Activated T-cell treated with anti-CD3 and anti-CD28 coated beads, Interleukin-2, amount 50 U/mL, for 48 hours (primary cell): ENCODE measurements around the gene CTNNA1.
"Not testable (repeated sequence)": the region's sequence is repeated elsewhere in the genome, so short reads cannot be mapped to it uniquely, and the experiment has no call there.

Experiments
- DNase-seq, 2 experiments: peaks; one replicate each; pipeline ENCODE4 v3.0.0-alpha.2; 2020

The CTNNA1 gene

DNA sequence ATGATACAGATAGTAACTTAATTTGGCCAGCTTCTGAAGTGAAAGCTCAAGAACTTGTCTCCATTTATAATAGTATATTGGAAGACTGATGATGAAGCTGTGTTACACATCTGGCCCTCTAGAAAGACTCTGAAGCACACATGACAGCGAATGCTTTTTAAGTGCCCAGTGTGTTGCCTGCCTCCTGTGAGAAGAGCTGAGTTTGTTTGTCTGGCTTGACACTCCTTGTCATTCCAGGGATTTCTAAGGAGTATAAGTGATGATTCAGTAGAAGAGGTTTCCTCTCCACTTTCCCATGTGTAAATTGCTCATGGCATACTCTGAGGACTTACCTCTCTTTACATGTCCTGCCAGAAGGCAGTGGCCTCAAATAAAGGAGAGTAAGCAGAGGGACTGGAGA is 152.3 kb downstream of the CTNNA1 start:
- no peak for DNase-seq

DNA sequence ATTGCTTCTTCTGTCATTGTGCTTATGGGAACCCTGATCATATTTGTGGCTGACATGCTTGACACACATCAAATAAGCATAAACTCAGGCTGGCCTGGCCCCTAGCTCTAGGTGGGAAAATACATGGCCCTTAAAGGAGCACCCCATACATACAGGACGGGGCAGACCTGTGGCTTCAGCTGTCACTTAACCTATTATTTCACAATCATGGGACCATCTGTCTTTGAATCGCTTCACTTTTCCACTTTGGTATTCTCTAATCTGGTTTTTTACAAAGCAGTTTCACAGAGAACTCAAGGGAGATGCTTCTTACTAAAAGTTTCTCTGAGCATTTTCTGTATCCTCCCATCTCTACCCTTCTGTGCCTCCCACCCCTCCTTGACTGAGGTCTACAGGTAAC is 156.5 kb downstream of the CTNNA1 start:
- DNase-seq, result no peak

DNA sequence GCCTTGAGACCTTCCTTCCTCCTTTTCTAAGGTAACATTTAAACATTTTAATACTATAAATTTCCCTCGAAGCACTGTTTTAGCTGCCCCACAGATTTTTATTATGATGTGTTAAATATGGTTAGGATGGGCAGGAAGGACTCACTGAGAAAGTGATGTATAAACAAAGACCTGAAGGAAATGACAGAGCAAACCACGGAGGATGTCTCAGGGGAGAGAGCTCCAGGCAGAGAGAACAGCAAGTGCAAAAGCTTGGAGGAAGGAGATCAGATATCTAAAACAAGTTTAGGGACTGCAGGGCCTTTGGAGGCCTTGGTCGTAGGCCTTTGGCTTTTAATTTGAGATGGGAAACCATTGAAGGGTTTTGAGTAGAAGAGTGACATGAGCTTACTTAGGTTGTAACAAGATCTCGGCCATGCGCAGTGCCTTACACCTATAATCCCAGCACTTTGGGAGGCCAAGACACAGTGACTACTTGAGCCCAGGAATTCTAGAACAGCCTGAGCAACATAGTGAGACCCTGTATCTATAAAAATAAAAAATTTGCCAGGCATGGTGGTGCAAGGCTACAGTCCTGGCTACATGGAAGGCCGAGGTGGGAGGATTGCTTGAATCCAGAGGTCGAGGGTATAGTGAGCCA is 157.4 kb downstream of the CTNNA1 start:
- DNase-seq, result no peak

DNA sequence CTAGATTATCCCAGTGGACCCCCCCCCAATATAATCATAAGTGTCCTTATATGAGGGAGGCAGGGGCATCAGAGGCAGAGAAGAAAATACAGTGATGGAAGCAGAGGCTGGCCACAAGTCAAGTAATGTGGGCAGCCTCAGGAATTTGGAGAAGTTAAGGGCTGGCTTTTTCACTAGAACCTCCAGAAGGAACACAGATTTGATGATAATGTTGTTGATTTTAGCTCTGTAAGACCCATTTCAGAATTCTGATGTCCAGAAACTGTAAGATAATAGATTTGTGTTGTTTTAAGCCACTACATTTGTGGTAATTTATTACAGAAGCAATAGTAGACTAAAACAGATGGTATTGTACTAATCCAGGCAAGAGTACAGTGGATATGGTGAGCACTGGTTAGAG is 158.2 kb downstream of the CTNNA1 start:
- no peak for DNase-seq

DNA sequence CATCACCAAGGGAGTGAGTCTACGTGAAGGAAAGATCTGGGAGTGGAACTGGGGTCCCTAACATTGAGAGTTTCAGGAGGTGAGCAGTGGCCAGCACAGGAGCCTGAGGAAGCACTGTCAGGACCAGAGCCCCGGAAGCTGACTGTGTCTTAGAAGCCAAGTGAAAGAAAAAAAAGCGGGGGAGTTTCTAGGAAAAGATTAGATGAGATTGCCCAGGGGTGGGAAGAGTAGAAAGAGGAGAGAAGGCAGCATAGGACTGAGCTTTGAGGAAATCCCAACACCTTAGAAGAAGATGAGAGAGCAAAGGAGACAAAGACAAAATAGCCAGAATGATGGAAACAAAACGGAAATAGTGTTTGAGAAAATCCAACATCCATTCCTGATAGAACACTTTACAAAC is 158.9 kb downstream of the CTNNA1 start:
- DNase-seq, result no peak

DNA sequence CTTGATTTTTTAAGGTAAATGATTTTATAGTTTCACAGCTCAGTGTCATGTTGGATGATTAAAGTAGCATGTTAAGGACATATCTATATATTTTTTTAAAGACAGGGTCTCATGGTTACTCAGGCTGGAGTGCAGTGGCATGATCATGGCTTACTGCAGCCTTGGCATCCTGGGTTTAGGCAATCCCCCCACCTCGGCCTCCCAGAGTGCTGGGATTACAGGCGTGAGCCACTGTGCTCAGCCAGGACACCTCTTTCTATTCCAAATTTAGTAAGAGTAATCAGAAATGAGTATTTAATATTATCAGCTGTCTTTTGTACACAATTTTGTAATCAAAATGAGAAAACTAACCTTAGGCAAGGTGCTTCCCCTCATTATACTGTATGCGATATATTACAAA is 160.5 kb downstream of the CTNNA1 start:
- no peak for DNase-seq

DNA sequence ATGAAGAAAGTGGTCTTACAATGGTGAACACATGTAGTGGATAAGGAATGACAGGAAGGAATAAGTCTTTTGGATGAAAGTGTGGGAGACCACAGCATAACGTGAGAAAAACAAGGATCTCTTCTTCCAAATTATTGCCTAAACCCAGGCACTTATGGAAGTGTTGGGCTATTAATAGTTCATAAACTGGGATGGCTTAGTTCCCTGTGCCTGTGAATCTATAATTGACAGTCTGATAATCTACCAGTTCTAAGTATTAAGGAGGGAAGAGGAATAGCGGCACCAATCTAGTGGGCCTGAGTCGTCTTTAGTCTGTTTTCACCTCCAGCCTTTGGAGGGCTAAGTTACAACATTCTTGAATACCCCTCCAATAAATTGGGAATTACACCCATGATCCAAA is 161.1 kb downstream of the CTNNA1 start:
- DNase-seq, result no peak

DNA sequence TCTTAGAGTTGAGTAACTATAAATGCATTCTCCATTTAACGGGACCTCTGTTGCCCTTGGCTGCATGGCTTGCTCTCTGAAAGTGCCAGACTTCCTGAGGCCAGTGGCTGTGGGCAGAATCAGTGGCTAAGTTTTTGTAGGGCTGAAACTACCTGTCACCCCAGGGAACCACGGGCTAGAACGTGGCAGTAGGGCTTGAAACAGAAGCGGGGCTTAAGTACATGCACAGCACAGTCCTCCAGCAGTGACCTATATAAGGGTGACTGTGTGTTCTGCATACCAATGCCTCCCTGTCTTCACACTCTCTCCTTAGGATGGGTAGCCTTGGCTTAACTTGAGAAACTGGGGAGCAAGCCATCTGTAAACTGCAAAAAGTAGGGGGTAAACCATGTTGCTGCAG is 165.5 kb downstream of the CTNNA1 start:
- no peak for DNase-seq

DNA sequence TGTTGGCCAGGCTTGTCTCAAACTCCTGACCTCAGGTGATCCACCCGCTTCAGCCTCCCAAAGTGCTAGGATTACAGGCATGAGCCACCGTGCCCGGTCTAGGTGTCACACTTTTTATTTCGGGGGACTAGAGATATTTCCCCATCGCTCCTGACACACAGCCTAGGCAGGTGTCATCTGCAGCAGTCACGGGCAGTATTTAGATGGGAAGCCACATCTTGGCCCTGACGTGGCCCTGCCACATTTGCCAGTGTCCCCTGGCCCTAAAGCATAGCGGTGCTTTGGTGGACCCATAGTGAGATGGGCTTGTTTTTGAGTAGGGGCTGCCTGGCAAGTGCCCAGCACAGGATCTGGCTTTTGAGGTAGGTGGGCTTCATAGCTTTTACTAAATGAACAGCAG is 167.0 kb downstream of the CTNNA1 start:
- DNase-seq, result no peak

DNA sequence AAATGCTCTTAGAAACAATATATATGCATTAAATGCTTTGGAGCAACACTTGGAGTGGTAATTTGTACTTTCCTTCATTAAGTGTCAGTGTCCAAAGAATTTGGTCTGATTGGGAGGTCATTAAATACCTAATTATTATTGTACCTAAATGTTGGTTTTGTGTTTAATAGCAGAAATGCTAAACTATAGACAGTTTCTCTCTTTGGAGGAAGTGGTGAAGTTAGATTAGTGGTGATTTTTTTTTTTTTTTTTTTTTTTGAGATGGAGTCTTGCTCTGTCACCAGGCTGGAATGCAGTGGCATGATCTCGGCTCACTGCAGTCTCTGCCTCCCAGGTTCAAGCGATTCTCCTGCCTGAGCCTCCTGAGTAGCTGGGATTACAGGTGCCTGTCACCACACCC is 168.1 kb downstream of the CTNNA1 start:
- DNase-seq, result not testable (repeated sequence)

DNA sequence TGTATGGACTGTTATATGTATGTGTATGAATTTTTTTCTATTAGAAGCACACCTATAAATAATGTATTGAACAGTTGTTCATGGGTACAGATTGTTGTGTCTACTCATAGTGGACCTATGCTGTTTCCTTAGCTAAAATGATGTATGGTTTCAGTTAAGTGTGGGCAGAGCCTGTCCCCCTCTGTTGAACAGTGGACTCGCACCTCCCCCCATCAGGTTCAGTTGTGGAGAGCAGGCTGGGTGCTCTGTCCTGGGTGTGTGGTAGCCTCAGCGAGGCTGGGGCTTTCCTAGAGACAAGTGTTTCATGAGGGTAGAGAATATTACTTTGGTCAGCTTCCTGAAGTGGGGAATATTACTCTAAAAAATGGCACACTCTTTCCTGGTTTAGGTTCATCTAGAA is 169.3 kb downstream of the CTNNA1 start:
- no peak for DNase-seq

DNA sequence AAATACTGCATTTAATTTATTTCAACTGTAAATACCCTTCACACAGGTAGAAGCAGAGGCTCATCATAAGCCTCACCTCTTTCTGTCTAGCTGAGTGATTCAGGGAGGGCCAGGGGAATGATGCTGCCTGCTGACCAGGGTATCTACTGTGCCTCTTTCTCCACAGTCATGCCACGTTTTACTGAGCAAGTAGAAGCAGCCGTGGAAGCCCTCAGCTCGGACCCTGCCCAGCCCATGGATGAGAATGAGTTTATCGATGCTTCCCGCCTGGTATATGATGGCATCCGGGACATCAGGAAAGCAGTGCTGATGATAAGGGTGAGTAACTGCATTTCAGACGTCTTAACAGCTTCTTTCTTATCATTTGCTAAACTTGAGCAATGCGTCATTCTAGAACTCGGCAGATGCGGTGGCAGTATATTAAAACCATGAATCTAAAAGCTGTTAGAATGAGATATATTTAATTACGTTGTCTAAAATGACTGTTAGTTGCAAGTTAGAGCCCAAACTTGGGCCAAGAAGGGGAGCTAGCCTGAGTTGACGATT is 171.9 kb downstream of the CTNNA1 start:
- no peak for DNase-seq

DNA sequence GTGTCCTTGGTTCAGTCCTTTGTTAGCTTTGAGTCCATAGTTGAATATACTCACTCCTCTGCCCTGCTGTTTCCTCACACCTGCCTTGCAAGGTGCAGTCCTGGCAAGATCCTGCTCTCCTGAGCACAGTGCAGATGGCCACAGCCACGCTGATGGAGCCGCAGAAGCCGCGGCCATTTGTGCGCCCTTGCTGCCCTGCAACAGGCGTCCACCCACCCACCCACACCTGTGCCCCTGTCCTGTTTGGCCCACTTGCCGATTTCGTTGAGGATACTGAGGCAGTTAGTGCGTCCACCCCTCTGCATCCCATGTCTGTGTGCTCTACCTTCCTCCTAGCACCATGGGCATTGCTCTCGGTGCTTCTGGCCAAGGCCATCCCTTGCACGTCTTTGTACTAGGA is 173.0 kb downstream of the CTNNA1 start:
- no peak for DNase-seq

DNA sequence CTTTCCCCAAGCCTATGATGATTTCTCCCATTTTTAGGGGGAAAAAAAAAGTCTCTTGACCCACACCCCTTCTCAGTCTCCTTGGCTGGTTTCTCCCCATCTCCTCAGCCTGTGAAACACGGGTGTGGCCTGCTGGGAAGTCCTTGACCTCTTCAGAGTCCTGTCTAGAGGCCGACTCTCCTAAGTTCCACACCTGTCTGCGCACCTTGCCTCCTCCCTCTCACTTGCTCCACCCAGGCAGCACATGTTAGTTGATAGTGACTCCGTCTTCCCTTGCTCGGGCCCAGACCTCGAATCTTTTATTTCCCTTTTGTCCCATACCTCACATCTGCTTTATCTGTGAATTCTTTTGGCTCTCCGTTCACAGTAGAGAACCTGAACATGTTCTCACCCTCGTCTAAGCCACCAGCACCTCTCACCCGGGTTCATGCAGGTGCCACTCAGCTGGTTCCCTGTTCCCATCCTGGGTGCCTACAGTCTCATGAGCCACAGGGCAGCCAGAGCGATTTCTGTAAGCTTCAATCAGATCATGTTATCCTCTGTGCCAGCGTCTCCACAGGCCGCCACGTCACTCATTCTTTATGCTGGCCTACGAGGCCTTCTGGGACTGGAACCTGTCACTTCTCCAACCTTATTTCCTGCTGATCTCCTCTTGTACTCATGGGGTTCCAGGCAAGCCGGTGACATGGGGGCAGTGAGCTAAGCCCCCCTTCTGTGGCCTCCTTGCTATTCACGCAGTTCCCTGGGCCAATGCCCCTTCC is 173.6 kb downstream of the CTNNA1 start:
- no peak for DNase-seq

DNA sequence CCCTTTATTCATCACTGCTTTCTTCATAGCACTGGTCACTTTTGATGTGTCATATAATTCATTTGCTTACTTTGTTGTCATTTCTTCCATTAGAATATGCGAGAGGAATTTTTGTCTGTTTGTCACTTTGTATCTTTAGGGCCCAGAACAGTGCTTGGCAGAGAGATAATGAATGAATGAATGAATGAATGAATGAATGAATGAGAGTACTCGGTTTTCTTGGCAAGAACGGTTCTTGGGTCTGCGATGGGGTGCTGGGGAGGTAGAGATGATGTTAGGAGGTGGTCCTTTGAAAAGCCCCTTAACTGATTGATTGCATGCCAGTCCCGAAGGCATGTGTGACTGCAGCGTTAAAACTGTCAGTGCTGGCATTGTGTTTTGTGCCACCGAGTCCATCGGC is 174.3 kb downstream of the CTNNA1 start:
- no peak for DNase-seq

DNA sequence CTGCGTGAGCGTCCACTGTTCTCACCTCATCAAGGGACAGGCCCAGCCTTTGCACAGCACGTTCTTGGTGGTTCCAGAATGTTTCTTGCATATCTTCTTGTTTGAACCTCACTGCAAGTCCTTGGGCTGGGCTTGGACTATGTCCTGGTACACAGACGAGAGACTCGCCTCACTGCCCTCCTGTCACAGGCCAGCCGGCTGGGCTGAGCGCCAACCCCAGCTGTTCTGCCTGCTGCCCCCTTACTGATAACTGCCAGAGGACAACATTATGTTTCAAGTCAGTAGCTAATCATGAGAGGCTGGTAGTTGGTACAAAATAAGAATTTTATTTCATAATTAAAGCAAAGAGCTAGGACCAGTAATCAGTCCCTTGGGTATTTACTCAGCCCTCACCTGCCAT is 174.8 kb downstream of the CTNNA1 start:
- DNase-seq, result no peak

DNA sequence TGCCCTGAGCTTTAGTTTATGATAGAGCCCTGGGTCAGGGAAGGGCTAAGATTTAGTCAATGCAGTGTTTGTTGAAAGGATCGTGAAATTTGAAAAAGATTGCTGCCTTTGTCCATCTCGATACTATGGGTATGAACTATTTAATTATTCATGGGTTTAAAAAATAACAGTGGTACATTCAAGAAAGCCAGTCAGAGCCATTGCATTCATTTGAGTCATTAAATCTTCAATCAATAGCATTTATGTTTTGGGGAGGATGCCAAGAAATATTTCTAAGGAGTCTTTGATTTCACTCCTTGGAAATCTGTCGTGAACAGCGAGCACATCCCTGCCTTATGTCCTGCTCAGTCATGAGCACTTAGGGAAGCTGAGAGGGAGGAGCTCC is 176.3 kb downstream of the CTNNA1 start:
- DNase-seq, result no peak

DNA sequence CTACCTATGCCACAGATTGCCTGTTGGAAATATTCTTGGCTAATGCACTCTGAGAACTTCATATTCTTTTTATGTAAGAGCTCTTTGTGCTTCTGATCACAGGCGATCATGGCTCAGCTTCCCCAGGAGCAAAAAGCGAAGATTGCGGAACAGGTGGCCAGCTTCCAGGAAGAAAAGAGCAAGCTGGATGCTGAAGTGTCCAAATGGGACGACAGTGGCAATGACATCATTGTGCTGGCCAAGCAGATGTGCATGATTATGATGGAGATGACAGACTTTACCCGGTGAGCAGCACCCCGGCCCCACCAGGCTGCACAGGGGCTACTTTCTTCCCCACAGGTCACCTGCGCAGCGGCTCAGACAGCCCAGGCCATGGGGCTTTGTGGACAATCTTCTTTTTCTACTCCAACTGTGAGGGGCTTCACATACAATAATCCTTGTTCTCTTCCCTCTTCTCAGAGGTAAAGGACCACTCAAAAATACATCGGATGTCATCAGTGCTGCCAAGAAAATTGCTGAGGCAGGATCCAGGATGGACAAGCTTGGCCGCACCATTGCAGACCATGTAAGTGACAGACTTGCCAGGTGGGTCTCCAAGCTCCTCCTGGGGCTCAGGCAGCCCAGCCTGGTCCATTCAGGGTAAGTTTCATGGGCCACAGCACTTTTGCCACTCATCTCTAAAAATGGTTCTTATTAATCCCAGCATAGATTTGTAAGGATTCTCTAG is 177.3 kb downstream of the CTNNA1 start:
- no peak for DNase-seq

DNA sequence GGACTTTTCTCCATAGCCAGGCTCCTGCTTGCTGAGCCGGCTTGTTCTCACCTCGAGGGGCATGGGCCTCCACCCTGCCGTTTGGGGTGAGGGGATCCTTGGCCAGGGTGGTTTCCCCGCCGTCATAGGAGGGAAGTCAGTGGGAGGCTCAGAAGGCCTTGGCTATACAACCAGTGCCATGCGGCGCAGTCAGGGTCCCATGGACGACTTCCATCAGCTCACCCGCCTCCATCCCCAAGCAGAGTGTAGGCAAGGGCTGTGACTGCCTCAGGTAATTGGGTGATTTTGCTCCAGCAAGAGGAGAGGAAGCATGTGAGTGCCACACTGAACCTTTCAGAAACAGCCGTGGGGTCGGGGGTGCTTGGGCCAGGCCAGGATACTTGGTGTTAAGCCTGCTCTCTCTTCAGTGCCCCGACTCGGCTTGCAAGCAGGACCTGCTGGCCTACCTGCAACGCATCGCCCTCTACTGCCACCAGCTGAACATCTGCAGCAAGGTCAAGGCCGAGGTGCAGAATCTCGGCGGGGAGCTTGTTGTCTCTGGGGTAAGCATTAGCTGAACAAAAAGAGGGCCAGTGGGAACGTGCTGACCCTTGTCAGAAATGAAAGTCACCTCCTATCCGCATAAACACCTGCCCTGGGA is 179.1 kb downstream of the CTNNA1 start:
- no peak for DNase-seq

DNA sequence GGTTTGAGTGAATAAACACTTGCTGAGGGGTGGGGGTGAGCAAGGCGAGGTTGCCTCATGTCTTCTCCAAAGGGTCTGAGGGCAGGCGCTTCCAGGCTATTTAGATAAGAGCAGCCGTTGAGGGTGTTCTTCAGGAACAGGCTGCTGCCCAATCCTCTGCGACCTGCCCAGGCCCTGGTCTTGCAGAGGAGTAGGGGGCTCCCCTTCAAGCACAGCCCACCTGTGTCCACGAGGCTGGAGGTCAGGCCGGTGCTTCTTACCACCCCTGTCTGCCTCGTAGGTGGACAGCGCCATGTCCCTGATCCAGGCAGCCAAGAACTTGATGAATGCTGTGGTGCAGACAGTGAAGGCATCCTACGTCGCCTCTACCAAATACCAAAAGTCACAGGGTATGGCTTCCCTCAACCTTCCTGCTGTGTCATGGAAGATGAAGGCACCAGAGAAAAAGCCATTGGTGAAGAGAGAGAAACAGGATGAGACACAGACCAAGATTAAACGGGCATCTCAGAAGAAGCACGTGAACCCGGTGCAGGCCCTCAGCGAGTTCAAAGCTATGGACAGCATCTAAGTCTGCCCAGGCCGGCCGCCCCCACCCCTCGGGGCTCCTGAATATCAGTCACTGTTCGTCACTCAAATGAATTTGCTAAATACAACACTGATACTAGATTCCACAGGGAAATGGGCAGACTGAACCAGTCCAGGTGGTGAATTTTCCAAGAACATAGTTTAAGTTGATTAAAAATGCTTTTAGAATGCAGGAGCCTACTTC is 180.5 kb downstream of the CTNNA1 start:
- DNase-seq, result no peak

DNA sequence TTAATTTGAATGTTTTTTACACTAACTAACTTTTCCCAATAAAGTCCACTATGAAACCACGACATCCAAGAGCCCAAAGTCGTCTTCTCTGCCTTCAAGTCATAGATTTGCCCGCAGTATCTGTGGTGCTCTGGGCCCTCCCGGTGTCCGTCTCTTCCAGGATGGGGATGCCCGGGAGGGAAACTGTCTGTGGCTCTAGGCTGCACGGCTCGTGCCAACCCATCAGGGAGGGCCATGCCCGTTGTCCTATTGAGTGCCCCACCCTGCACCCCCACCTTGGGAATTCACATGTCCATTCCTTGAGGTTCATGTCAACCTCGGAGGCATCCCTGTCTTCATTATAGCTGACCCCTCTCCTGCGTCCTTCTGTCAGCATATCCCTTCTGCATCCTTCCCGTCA is 181.7 kb downstream of the CTNNA1 start:
- DNase-seq, result no peak

DNA sequence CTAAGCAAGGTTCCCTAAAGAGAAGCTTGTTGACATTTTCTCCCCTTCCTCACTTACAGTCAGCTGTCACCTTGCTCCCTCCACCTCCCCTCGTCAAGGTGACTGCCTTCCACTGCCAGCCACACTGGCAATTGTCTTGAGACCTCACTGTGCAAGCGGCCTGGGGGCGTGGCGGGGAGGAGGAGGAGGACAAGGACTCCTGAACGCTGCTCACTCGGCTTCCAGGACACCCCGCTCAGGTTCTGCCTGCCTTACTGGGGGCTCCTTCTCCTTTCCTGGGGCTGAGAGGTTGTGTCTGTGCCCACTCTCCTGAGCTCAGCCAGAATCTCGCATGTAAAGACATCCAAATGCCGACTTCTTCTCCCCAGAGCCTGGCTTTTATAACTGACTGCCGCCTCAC is 182.2 kb downstream of the CTNNA1 start:
- DNase-seq, result no peak
